ENCODE results near the gene COX7A1.
"Not testable (repeated sequence)": the region's sequence is repeated elsewhere in the genome, so short reads cannot be mapped to it uniquely, and the experiment has no call there.

The COX7A1 gene

GRCh38 chr19:36196249-36196648, 44.0 kb upstream of the COX7A1 start:
- H3F3A ChIP-seq (ENCODE audit: low read depth) = no peaks in the 10 kb centered on the region
- H3K36me3 ChIP-seq (ENCODE audit: insufficient read depth, low read length) = peaks cover 4% of the 10 kb centered on the region; the same call in 1 of the 2 replicates
- H4K20me1 ChIP-seq (ENCODE audit: insufficient read depth, low read length, poor library complexity, severe bottlenecking) = no peaks in the 10 kb centered on the region
- no peak overlapping the region for H3K4me3 ChIP-seq (ENCODE audit: low read length, poor library complexity, severe bottlenecking)
- TF ChIP-seq, protein P1, sequence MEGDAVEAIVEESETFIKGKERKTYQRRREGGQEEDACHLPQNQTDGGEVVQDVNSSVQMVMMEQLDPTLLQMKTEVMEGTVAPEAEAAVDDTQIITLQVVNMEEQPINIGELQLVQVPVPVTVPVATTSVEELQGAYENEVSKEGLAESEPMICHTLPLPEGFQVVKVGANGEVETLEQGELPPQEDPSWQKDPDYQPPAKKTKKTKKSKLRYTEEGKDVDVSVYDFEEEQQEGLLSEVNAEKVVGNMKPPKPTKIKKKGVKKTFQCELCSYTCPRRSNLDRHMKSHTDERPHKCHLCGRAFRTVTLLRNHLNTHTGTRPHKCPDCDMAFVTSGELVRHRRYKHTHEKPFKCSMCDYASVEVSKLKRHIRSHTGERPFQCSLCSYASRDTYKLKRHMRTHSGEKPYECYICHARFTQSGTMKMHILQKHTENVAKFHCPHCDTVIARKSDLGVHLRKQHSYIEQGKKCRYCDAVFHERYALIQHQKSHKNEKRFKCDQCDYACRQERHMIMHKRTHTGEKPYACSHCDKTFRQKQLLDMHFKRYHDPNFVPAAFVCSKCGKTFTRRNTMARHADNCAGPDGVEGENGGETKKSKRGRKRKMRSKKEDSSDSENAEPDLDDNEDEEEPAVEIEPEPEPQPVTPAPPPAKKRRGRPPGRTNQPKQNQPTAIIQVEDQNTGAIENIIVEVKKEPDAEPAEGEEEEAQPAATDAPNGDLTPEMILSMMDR (conservative IDR thresholded peaks at IDR 0.05; ENCODE audit: low read length) = no peak
- TF ChIP-seq EZH2phosphoT487 (IDR thresholded peaks at IDR 0.05; ENCODE audit: borderline replicate concordance) = no peak
- no peak overlapping the region for H3K9ac ChIP-seq (ENCODE audit: low read depth, low read length, poor library complexity, severe bottlenecking)
- no peak overlapping the region for H2AFZ ChIP-seq (ENCODE audit: low read length)
- H3K9me3 ChIP-seq (ENCODE audit: insufficient read depth, low read depth, low read length) = no peaks in the 10 kb centered on the region
- H3K27me3 ChIP-seq (ENCODE audit: insufficient read depth, low read length, poor library complexity, severe bottlenecking) = no peaks in the 10 kb centered on the region
- H3K4me2 ChIP-seq (ENCODE audit: low read depth, low read length, poor library complexity, severe bottlenecking) = no peak overlapping the region
- no peaks in the 10 kb centered on the region for H3K79me2 ChIP-seq (ENCODE audit: insufficient read depth, low read length)
- no peaks in the 10 kb centered on the region for H3K4me1 ChIP-seq (ENCODE audit: insufficient read depth, low read length, poor library complexity, severe bottlenecking)
- H3K9me2 ChIP-seq (replicated peaks; ENCODE audit: low read depth, low read length) = no peaks in the 10 kb centered on the region

- H4K20me1 ChIP-seq (ENCODE audit: insufficient read depth, low read length, poor library complexity, severe bottlenecking); H3K4me1 ChIP-seq (ENCODE audit: insufficient read depth, low read length, poor library complexity, severe bottlenecking); H3K9ac ChIP-seq (ENCODE audit: low read depth, low read length, poor library complexity, severe bottlenecking); H3K79me2 ChIP-seq (ENCODE audit: insufficient read depth, low read length); H2AFZ ChIP-seq (ENCODE audit: low read length); H3K9me2 ChIP-seq (replicated peaks; ENCODE audit: low read depth, low read length); H3K4me3 ChIP-seq (ENCODE audit: low read length, poor library complexity, severe bottlenecking); H3K36me3 ChIP-seq (ENCODE audit: insufficient read depth, low read length); H3F3A ChIP-seq (ENCODE audit: low read depth); H3K4me2 ChIP-seq (ENCODE audit: low read depth, low read length, poor library complexity, severe bottlenecking); H3K9me3 ChIP-seq (ENCODE audit: insufficient read depth, low read depth, low read length); H3K27me3 ChIP-seq (ENCODE audit: insufficient read depth, low read length, poor library complexity, severe bottlenecking): not testable (repeated sequence)
Measured at GRCh38 chr19:36186722-36187121, 34.5 kb upstream of the COX7A1 start.

GRCh38 chr19:36183245-36183628, 31.0 kb upstream of the COX7A1 start:
- Histone ChIP-seq H3K79me2 (ENCODE audit: insufficient read depth, low read length) (no peaks in the 10 kb centered on the region), H3F3A (ENCODE audit: low read depth) (no peaks in the 10 kb centered on the region), H3K9ac (ENCODE audit: low read depth, low read length, poor library complexity, severe bottlenecking) (no peak overlapping the region), H3K4me3 (ENCODE audit: low read length, poor library complexity, severe bottlenecking) (no peak overlapping the region), H3K9me3 (ENCODE audit: insufficient read depth, low read depth, low read length) (no peaks in the 10 kb centered on the region), H2AFZ (ENCODE audit: low read length) (no peak overlapping the region), H3K27me3 (ENCODE audit: insufficient read depth, low read length, poor library complexity, severe bottlenecking) (no peaks in the 10 kb centered on the region), H3K4me2 (ENCODE audit: low read depth, low read length, poor library complexity, severe bottlenecking) (no peak overlapping the region), H3K36me3 (ENCODE audit: insufficient read depth, low read length) (no peaks in the 10 kb centered on the region), H3K9me2 (replicated peaks; ENCODE audit: low read depth, low read length) (no peaks in the 10 kb centered on the region), H3K4me1 (ENCODE audit: insufficient read depth, low read length, poor library complexity, severe bottlenecking) (no peaks in the 10 kb centered on the region), H4K20me1 (ENCODE audit: insufficient read depth, low read length, poor library complexity, severe bottlenecking) (no peaks in the 10 kb centered on the region)
- no peak for TF ChIP-seq EZH2phosphoT487 (IDR thresholded peaks at IDR 0.05; ENCODE audit: borderline replicate concordance)
- TF ChIP-seq, protein P1 (conservative IDR thresholded peaks at IDR 0.05; ENCODE audit: low read length) = no peak

GRCh38 chr19:36182612-36183244, 30.5 kb upstream of the COX7A1 start:
- H3F3A ChIP-seq (ENCODE audit: low read depth) = no peaks in the 10 kb centered on the region
- H3K4me3 ChIP-seq (ENCODE audit: low read length, poor library complexity, severe bottlenecking) = no peak overlapping the region
- H3K27me3 ChIP-seq (ENCODE audit: insufficient read depth, low read length, poor library complexity, severe bottlenecking) = no peaks in the 10 kb centered on the region
- no peaks in the 10 kb centered on the region for H3K36me3 ChIP-seq (ENCODE audit: insufficient read depth, low read length)
- TF ChIP-seq, protein P1 (conservative IDR thresholded peaks at IDR 0.05; ENCODE audit: low read length) = no peak
- no peak for TF ChIP-seq EZH2phosphoT487 (IDR thresholded peaks at IDR 0.05; ENCODE audit: borderline replicate concordance)
- H3K9me3 ChIP-seq (ENCODE audit: insufficient read depth, low read depth, low read length) = no peaks in the 10 kb centered on the region
- no peaks in the 10 kb centered on the region for H3K79me2 ChIP-seq (ENCODE audit: insufficient read depth, low read length)
- no peak overlapping the region for H2AFZ ChIP-seq (ENCODE audit: low read length)
- H3K9me2 ChIP-seq (replicated peaks; ENCODE audit: low read depth, low read length) = no peaks in the 10 kb centered on the region
- H3K9ac ChIP-seq (ENCODE audit: low read depth, low read length, poor library complexity, severe bottlenecking) = no peak overlapping the region
- no peak overlapping the region for H3K4me2 ChIP-seq (ENCODE audit: low read depth, low read length, poor library complexity, severe bottlenecking)
- no peaks in the 10 kb centered on the region for H3K4me1 ChIP-seq (ENCODE audit: insufficient read depth, low read length, poor library complexity, severe bottlenecking)
- no peaks in the 10 kb centered on the region for H4K20me1 ChIP-seq (ENCODE audit: insufficient read depth, low read length, poor library complexity, severe bottlenecking)

GRCh38 chr19:36179077-36179476, 26.8 kb upstream of the COX7A1 start:
- H3K4me1 ChIP-seq (ENCODE audit: insufficient read depth, low read length, poor library complexity, severe bottlenecking); H3F3A ChIP-seq (ENCODE audit: low read depth); H3K79me2 ChIP-seq (ENCODE audit: insufficient read depth, low read length); H3K36me3 ChIP-seq (ENCODE audit: insufficient read depth, low read length); H3K9ac ChIP-seq (ENCODE audit: low read depth, low read length, poor library complexity, severe bottlenecking); H3K9me2 ChIP-seq (replicated peaks; ENCODE audit: low read depth, low read length); H3K27me3 ChIP-seq (ENCODE audit: insufficient read depth, low read length, poor library complexity, severe bottlenecking); H2AFZ ChIP-seq (ENCODE audit: low read length); H3K4me2 ChIP-seq (ENCODE audit: low read depth, low read length, poor library complexity, severe bottlenecking); H3K9me3 ChIP-seq (ENCODE audit: insufficient read depth, low read depth, low read length); H3K4me3 ChIP-seq (ENCODE audit: low read length, poor library complexity, severe bottlenecking); H4K20me1 ChIP-seq (ENCODE audit: insufficient read depth, low read length, poor library complexity, severe bottlenecking): not testable (repeated sequence)
